Loucy (cell line): Measurements from ENCODE around the gene KDM7A.

ENCODE experiments used
- H2AFZ ChIP-seq: fragments of 200-600 bp; sonication (generic); 2 replicates; pipeline ENCODE4 v1.6.0; 2016; ENCODE audit warnings: antibody characterized with exemption, mild to moderate bottlenecking, low read length, moderate library complexity
- H3F3A ChIP-seq: fragments of 200-600 bp; 2 replicates; pipeline ENCODE4 v1.6.0; 2016; ENCODE audit warnings: antibody characterized with exemption, low read depth, mild to moderate bottlenecking
- H3K27me3 ChIP-seq: fragments of 200-600 bp; sonication (generic); 2 replicates; pipeline ENCODE4 v1.6.1; 2014; ENCODE audit warnings: low read length, mild to moderate bottlenecking; ENCODE audit not compliant: insufficient read depth, poor library complexity, severe bottlenecking
- H3K36me3 ChIP-seq: fragments of 200-600 bp; sonication (generic); 2 replicates; pipeline ENCODE4 v1.6.1; 2016; ENCODE audit warnings: low read length; ENCODE audit not compliant: insufficient read depth
- H3K4me1 ChIP-seq: fragments of 200-600 bp; sonication (generic); 2 replicates; pipeline ENCODE4 v1.5.1; 2014; ENCODE audit warnings: low read length, mild to moderate bottlenecking; ENCODE audit not compliant: insufficient read depth, poor library complexity, severe bottlenecking
- H3K4me2 ChIP-seq: fragments of 200-600 bp; sonication (generic); 2 replicates; pipeline ENCODE4 v1.6.0; 2014; ENCODE audit warnings: antibody characterized with exemption, low read length, low read depth, mild to moderate bottlenecking; ENCODE audit not compliant: poor library complexity, severe bottlenecking
- H3K4me3 ChIP-seq: fragments of 200-600 bp; sonication (generic); 2 replicates; pipeline ENCODE4 v1.5.1; 2014; ENCODE audit warnings: low read length, mild to moderate bottlenecking, mixed read lengths; ENCODE audit not compliant: poor library complexity, severe bottlenecking
- H3K79me2 ChIP-seq: fragments of 200-600 bp; sonication (generic); 2 replicates; pipeline ENCODE4 v1.6.1; 2014; ENCODE audit warnings: low read length; ENCODE audit not compliant: insufficient read depth
- H3K9ac ChIP-seq: fragments of 200-600 bp; sonication (generic); 2 replicates; pipeline ENCODE4 v1.6.0; 2014; ENCODE audit warnings: mild to moderate bottlenecking, low read depth, low read length, moderate library complexity; ENCODE audit not compliant: poor library complexity, severe bottlenecking
- H3K9me2 ChIP-seq: fragments of 200-600 bp; sonication (generic); replicated peaks from 2 replicates; pipeline ENCODE4 v1.6.1; 2016; ENCODE audit warnings: low read depth, low read length, mixed read lengths
- H3K9me3 ChIP-seq: fragments of 200-600 bp; sonication (generic); 2 replicates; pipeline ENCODE4 v1.6.1; 2014; ENCODE audit warnings: mild to moderate bottlenecking, antibody characterized with exemption, low read length, low read depth; ENCODE audit not compliant: insufficient read depth
- H4K20me1 ChIP-seq: fragments of 200-600 bp; sonication (generic); 2 replicates; pipeline ENCODE4 v1.6.0; 2014; ENCODE audit warnings: antibody characterized with exemption, low read length, mild to moderate bottlenecking; ENCODE audit not compliant: insufficient read depth, poor library complexity, severe bottlenecking
- EZH2phosphoT487 ChIP-seq: fragments of 200-600 bp; IDR thresholded peaks from 2 replicates; pipeline ENCODE4 v1.6.1; 2018; ENCODE audit warnings: antibody characterized with exemption, mild to moderate bottlenecking, moderate library complexity, borderline replicate concordance
- TF ChIP-seq, protein P1 (sequence below): fragments of 200-600 bp; sonication (generic); conservative IDR thresholded peaks from 2 replicates; pipeline ENCODE4 v1.5.1; 2014; ENCODE audit warnings: mild to moderate bottlenecking, antibody characterized with exemption, low read length

KDM7A gene

DNA sequence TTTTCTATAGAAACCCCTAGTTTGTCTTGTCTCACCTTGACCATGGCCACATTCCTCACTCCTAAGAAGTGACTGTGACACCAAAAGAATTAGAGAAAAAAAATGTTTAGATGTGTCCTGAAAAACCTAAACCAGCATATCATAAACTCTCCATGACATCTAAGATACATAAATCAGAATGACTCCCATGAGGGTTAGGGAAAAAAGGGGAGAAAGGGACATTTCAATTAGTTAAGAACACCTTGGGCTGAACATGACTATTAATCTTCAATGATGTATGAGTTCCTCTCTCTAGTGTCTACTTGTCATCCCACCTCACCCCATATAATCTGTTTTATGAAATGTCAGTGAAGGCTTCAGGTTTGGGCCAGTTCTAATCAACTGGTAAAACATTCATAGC, 31.1 kb downstream of the KDM7A start:
- H2AFZ ChIP-seq: no peak overlapping the region
- no peak overlapping the region for H3K4me3 ChIP-seq
- H3F3A ChIP-seq: no peaks in the 10 kb centered on the region
- no peak overlapping the region for H3K9ac ChIP-seq
- no peaks in the 10 kb centered on the region for H3K9me3 ChIP-seq
- no peaks in the 10 kb centered on the region for H3K4me1 ChIP-seq
- H4K20me1 ChIP-seq: no peaks in the 10 kb centered on the region
- H3K27me3 ChIP-seq: no peaks in the 10 kb centered on the region
- H3K4me2 ChIP-seq: no peak overlapping the region
- TF ChIP-seq, protein P1, sequence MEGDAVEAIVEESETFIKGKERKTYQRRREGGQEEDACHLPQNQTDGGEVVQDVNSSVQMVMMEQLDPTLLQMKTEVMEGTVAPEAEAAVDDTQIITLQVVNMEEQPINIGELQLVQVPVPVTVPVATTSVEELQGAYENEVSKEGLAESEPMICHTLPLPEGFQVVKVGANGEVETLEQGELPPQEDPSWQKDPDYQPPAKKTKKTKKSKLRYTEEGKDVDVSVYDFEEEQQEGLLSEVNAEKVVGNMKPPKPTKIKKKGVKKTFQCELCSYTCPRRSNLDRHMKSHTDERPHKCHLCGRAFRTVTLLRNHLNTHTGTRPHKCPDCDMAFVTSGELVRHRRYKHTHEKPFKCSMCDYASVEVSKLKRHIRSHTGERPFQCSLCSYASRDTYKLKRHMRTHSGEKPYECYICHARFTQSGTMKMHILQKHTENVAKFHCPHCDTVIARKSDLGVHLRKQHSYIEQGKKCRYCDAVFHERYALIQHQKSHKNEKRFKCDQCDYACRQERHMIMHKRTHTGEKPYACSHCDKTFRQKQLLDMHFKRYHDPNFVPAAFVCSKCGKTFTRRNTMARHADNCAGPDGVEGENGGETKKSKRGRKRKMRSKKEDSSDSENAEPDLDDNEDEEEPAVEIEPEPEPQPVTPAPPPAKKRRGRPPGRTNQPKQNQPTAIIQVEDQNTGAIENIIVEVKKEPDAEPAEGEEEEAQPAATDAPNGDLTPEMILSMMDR: no peak
- no peak for TF ChIP-seq EZH2phosphoT487
- no peaks in the 10 kb centered on the region for H3K36me3 ChIP-seq
- H3K79me2 ChIP-seq: no peaks in the 10 kb centered on the region
- H3K9me2 ChIP-seq: no peaks in the 10 kb centered on the region

DNA sequence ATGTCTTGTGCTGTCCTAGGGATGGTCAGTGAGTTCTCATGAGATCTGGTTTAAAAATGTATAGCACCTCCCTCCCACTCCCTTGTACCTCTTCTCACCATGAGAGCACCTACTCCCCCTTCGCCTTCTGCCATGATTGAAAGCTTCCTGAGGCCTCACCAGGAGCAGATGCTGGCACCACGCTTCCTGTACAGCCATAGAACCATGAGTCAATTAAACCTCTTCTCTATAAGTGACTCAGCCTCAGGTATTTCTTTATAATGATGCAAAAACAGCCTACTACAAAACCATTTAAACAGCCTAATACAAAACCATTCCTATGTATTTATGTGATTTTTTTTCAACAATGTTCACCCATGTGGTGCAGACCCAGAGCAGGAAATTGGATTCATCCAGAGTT, 32.0 kb downstream of the KDM7A start:
- no peaks in the 10 kb centered on the region for H3K9me2 ChIP-seq
- no peaks in the 10 kb centered on the region for H3F3A ChIP-seq
- no peak overlapping the region for H3K9ac ChIP-seq
- H2AFZ ChIP-seq: no peak overlapping the region
- no peaks in the 10 kb centered on the region for H3K79me2 ChIP-seq
- no peaks in the 10 kb centered on the region for H3K27me3 ChIP-seq
- H3K4me3 ChIP-seq: no peak overlapping the region
- no peaks in the 10 kb centered on the region for H4K20me1 ChIP-seq
- H3K4me2 ChIP-seq: no peak overlapping the region
- no peaks in the 10 kb centered on the region for H3K9me3 ChIP-seq
- TF ChIP-seq, protein P1: no peak
- no peak for TF ChIP-seq EZH2phosphoT487
- no peaks in the 10 kb centered on the region for H3K36me3 ChIP-seq
- no peaks in the 10 kb centered on the region for H3K4me1 ChIP-seq

DNA sequence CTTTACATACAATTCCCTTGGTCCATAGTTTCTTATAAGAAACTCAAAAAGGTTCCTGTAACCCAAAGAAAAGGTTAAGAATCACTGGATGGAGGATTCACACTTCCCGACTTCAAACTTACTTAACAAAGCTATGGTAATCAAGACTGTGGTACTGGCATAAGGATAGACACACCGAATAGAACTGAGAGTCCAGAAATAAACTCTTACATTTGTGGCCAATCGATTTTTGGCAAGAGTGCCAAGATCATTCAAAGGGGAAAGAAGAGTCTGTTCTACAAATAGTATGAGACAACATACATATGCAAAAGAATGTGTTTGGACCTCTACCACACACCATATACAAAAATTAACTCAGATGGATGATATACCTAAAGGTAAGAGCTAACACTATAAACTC, 32.8 kb downstream of the KDM7A start:
- Histone ChIP-seq H3F3A (no peaks in the 10 kb centered on the region), H3K4me3 (no peak overlapping the region), H3K27me3 (no peaks in the 10 kb centered on the region), H3K9me3 (no peaks in the 10 kb centered on the region), H4K20me1 (no peaks in the 10 kb centered on the region), H3K36me3 (no peaks in the 10 kb centered on the region), H3K79me2 (no peaks in the 10 kb centered on the region), H3K9ac (no peak overlapping the region), H3K4me1 (no peaks in the 10 kb centered on the region), H3K4me2 (no peak overlapping the region), H3K9me2 (no peaks in the 10 kb centered on the region), H2AFZ (no peak overlapping the region)
- TF ChIP-seq, protein P1: no peak
- TF ChIP-seq EZH2phosphoT487: no peak
